Naive thymus-derived CD4-positive, alpha-beta T cell (primary cell): Measurements from ENCODE around the gene CWC27. TPM values are rescaled to one million over a fixed set of nuclear protein-coding genes. Genes with fewer than 3 reads are reported as not detected.
"Not testable (repeated sequence)": the region's sequence is repeated elsewhere in the genome, so short reads cannot be mapped to it uniquely, and the experiment has no call there.

Experiments
- ATAC-seq: fragments of 150-1000 bp; cut with Tn5 transposase; 2 replicates; pipeline ENCODE4 v1.10.0; 2021; ENCODE audit warnings: mild to moderate bottlenecking, moderate library complexity
- CTCF ChIA-PET: fragments of 350-600 bp; sonication (Branson Sonifier 250); formaldehyde crosslinking; loops from one replicate; lab custom pipeline; 2021; ENCODE audit warnings: antibody characterized with exemption; lab: Charles Lee
- POLR2A ChIA-PET: fragments of 350-600 bp; sonication (Branson Sonifier 250); formaldehyde crosslinking; loops from one replicate; lab custom pipeline; 2021; ENCODE audit warnings: antibody characterized with exemption, inconsistent platforms; lab: Charles Lee
- DNase-seq, 9 donors: peaks; one replicate each; pipeline versions ENCODE4 v3.0.0 to v3.0.0-alpha.2; 2020 to 2022; ENCODE audit warnings: mixed read lengths in 1 of 9
- H3K27ac ChIP-seq: one replicate; pipeline ENCODE4 v1.7.0; 2013; ENCODE audit warnings: mild to moderate bottlenecking, low read depth, low read length, moderate library complexity
- H3K27me3 ChIP-seq, 2 donors: one replicate each; pipeline ENCODE4 v1.7.0; 2013; ENCODE audit warnings: low read length in 2 of 2, mild to moderate bottlenecking in 2 of 2, moderate library complexity in 2 of 2; ENCODE audit not compliant: control insufficient read depth in 2 of 2, insufficient read depth in 2 of 2
- H3K36me3 ChIP-seq, 3 experiments: 1 replicate in 2 of 3; 2 replicates in 1 of 3; pipeline ENCODE4 v1.7.0; 2013; ENCODE audit warnings: low read length in 3 of 3, mild to moderate bottlenecking in 3 of 3, moderate library complexity in 1 of 3; ENCODE audit not compliant: insufficient read depth in 3 of 3, control insufficient read depth in 2 of 3
- H3K4me1 ChIP-seq, 2 donors: one replicate each; pipeline ENCODE4 v1.7.0; 2013; ENCODE audit warnings: low read length in 2 of 2, mild to moderate bottlenecking in 2 of 2, moderate library complexity in 1 of 2; ENCODE audit not compliant: control insufficient read depth in 2 of 2, insufficient read depth in 2 of 2
- H3K4me3 ChIP-seq: 2 replicates; pipeline ENCODE4 v1.7.0; 2013; ENCODE audit warnings: mild to moderate bottlenecking, low read length
- H3K9me3 ChIP-seq, 3 experiments: 1 replicate in 2 of 3; 2 replicates in 1 of 3; pipeline ENCODE4 v1.7.0; 2013; ENCODE audit warnings: low read length in 3 of 3; ENCODE audit not compliant: control insufficient read depth in 2 of 3
- H3K27ac Mint-ChIP-seq, 9 donors: one replicate each; pipeline ENCODE4 v1.8.0; 2020 to 2022; ENCODE audit warnings: mixed read lengths in 9 of 9, mild to moderate bottlenecking in 8 of 9, moderate library complexity in 5 of 9, inconsistent platforms in 2 of 9
- H3K27me3 Mint-ChIP-seq, 5 donors: one replicate each; pipeline ENCODE4 v1.8.0; 2021 to 2022; ENCODE audit warnings: mixed read lengths in 5 of 5, mild to moderate bottlenecking in 1 of 5
- H3K36me3 Mint-ChIP-seq, 5 donors: one replicate each; pipeline ENCODE4 v1.8.0; 2020 to 2022; ENCODE audit warnings: mixed read lengths in 5 of 5, mild to moderate bottlenecking in 3 of 5, inconsistent platforms in 1 of 5
- H3K4me1 Mint-ChIP-seq, 7 donors: one replicate each; pipeline ENCODE4 v1.8.0; 2020 to 2022; ENCODE audit warnings: mixed read lengths in 7 of 7, mild to moderate bottlenecking in 3 of 7, inconsistent platforms in 1 of 7
- H3K4me3 Mint-ChIP-seq, 10 donors: one replicate each; pipeline ENCODE4 v1.8.0; 2020 to 2022; ENCODE audit warnings: mild to moderate bottlenecking in 10 of 10, mixed read lengths in 10 of 10, moderate library complexity in 6 of 10, inconsistent platforms in 2 of 10
- H3K9me3 Mint-ChIP-seq, 11 donors: one replicate each; pipeline ENCODE4 v1.8.0; 2020 to 2022; ENCODE audit warnings: mixed read lengths in 11 of 11, mild to moderate bottlenecking in 4 of 11, inconsistent platforms in 1 of 11, moderate library complexity in 1 of 11
- intact Hi-C, 2 donors: fragments of 100-400 bp; cut with micrococcal nuclease; formaldehyde crosslinking; loops; one replicate each; pipeline ENCODE4 v1.15.1; 2023
- polyA plus RNA-seq, 2 donors: library from polyadenylated mRNA; unstranded; fragments of 300-500 nt; fragmentation: Illumina TruSeq; gene quantifications; one replicate each; pipeline ENCODE4 v1.2.3, GENCODE V29; 2021
- total RNA-seq, 6 experiments: library from RNA in 5 of 6; stranded (reverse) in 5 of 6; gene quantifications; 1 replicate in 5 of 6; 2 replicates in 1 of 6; pipeline ENCODE4 v1.2.3 and lab custom pipeline; 2021 to 2026

Gene CWC27
- total and polyA plus RNA-seq, 7 experiments from 2014 or later, result 17.8 to 41.8 (median 21.1) TPM

DNA sequence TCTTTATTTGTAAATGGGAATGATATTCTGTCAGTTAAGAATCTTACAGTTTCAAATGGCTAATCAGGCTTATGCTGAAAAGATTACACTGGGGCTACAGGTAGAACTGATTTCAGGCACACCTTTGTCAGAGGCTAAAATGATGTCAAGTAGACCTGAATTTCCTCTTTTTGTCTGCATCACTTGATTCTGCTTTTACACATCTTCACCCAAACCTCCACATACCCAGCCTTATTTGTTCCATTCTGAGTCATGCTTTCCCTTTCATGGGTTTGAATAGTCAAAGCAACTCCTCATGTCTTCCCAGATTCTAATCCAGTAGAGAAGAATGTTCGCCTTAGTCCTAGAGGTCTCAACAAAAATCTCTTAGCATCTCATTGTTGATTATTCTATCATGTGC is 156.4 kb downstream of the CWC27 start:
- Mint-ChIP-seq H3K27ac (no peak overlapping the region), H3K4me1 (peaks cover 6 to 24% (median 15%) of the 10 kb centered on the region in 7 donors), H3K27me3 (no peaks in the 10 kb centered on the region), H3K4me3 (no peak overlapping the region), H3K36me3 (peaks cover 21 to 69% (median 57%) of the 10 kb centered on the region in 5 donors), H3K9me3 (peaks cover 5 to 25% (median 18%) of the 10 kb centered on the region in 11 donors)
- Histone ChIP-seq H3K27me3 (no peaks in the 10 kb centered on the region), H3K27ac (no peak overlapping the region), H3K36me3 (no peaks in the 10 kb centered on the region), H3K4me1 (peaks cover 0 to 5% of the 10 kb centered on the region in 2 donors), H3K9me3 (peaks cover 0 to 5% (median 0%) of the 10 kb centered on the region in 3 experiments), H3K4me3 (no peak overlapping the region)
- ATAC-seq (no peak), DNase-seq (no peak)
- CTCF ChIA-PET, result no interaction called here
- intact Hi-C loops, result no loop called here
- POLR2A ChIA-PET, result no interaction called here

DNA sequence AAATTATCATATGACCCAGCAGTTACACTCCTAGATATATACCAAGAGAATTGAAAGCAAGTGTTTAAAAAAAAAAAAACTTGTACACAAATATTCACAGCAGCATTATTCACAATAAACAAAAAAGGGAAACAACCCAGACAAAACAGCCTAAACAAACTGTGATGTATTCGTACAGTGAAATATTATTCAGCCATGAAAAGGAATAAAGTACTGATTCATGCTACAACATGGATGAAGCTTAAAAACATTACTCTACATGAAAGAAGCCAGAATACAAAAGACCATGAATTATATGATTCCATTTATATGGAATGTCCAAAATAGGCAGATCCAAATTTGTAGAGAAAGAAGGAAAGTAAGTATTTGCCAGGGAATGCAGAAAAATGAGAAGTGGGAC is 161.1 kb downstream of the CWC27 start:
- H3K27me3 Mint-ChIP-seq, result no peaks in the 10 kb centered on the region

DNA sequence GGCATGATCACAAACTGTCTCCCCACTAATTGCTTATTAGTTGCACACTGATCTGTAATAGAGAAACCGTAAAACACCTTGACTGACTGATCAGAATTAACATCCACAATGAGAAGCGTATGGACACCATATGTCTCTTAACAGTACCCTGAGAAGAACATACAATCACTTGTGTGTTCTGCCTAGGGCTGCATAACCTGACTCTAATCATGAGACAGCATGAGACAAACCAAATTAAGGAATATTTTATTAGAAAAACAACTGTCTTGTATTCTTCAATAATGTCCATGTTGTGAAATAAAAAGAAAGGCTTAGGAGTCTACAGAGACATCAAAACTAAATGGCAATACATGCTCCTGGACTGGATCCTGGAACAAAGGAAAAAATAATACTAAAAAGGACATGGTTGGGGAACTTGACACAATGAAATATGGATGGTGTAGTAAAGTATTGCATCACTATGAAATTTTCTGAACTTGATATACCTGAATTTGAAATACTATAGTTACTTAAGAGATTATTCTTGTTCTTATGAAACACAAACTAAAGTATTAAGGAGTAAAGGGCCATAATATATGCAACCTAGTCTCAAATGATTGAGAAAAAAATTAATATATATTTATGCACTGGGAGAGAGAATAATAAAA is 162.1 kb downstream of the CWC27 start:
- DNase-seq, result no peak
- no peaks in the 10 kb centered on the region for H3K27me3 ChIP-seq
- Mint-ChIP-seq H3K4me3 (no peak overlapping the region), H3K9me3 (peaks cover 0 to 15% (median 3%) of the 10 kb centered on the region in 11 donors), H3K27ac (no peak overlapping the region), H3K36me3 (peaks cover 11 to 63% (median 52%) of the 10 kb centered on the region in 5 donors), H3K27me3 (no peaks in the 10 kb centered on the region), H3K4me1 (peaks cover 6 to 24% (median 15%) of the 10 kb centered on the region in 7 donors)
- H3K27ac ChIP-seq, result no peak overlapping the region
- no peaks in the 10 kb centered on the region for H3K36me3 ChIP-seq
- CTCF ChIA-PET, result no interaction called here
- no peaks in the 10 kb centered on the region for H3K9me3 ChIP-seq
- H3K4me1 ChIP-seq, result peaks cover 0 to 5% of the 10 kb centered on the region in 2 donors
- POLR2A ChIA-PET, result no interaction called here
- no peak overlapping the region for H3K4me3 ChIP-seq
- intact Hi-C loops, result no loop called here
- no peak for ATAC-seq

More for the DNA sequence above, 161.1 kb downstream of the CWC27 start:
- ChIA-PET CTCF (no interaction called here), POLR2A (interaction anchor here (0.6 kb wide), 1 partner anchor 29 kb away, joined by 3 read pairs; no protein-coding TSS in a partner anchor)
- H3K36me3 Mint-ChIP-seq, result peaks cover 8 to 60% (median 44%) of the 10 kb centered on the region in 5 donors
- intact Hi-C loops, result no loop called here
- no peak for ATAC-seq
- peaks cover 0 to 10% (median under 1%) of the 10 kb centered on the region in 11 donors for H3K9me3 Mint-ChIP-seq
- H3K4me1 ChIP-seq, result peaks cover 0 to 5% of the 10 kb centered on the region in 2 donors
- H3K27ac ChIP-seq, result no peak overlapping the region
- peaks cover 6 to 24% (median 15%) of the 10 kb centered on the region in 7 donors for H3K4me1 Mint-ChIP-seq
- no peak overlapping the region for H3K4me3 Mint-ChIP-seq
- H3K27ac Mint-ChIP-seq, result no peak overlapping the region
- DNase-seq, result no peak
- no peaks in the 10 kb centered on the region for H3K36me3 ChIP-seq
- H3K4me3 ChIP-seq, result no peak overlapping the region
- no peaks in the 10 kb centered on the region for H3K9me3 ChIP-seq
- H3K27me3 ChIP-seq, result no peaks in the 10 kb centered on the region

DNA sequence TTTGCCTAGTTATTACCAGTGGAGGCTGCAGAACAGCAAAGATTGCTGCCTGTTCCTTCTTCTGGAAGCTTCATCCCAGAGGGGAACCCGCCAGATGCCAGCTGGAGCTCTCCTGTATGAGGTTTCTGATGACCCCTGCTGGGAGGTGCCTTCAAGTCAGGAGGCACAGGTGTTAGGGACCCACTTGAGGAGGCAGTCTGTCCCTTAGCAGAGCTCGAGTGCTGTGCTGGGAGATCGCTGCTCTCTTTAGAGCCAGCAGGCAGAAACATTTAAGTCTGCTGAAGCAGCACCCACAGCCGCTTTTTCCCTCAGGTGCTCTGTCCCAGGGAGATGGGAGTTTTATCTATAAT is 170.7 kb downstream of the CWC27 start:
- H3K27ac Mint-ChIP-seq, H3K4me1 ChIP-seq, H3K4me3 ChIP-seq, intact Hi-C loops, H3K27me3 Mint-ChIP-seq, H3K27me3 ChIP-seq, POLR2A ChIA-PET, H3K4me1 Mint-ChIP-seq, H3K36me3 ChIP-seq, ATAC-seq, H3K4me3 Mint-ChIP-seq, DNase-seq, H3K9me3 ChIP-seq, H3K27ac ChIP-seq, CTCF ChIA-PET: not testable (repeated sequence)
- peaks cover 0 to 22% (median 13%) of the 10 kb centered on the region in 11 donors for H3K9me3 Mint-ChIP-seq
- peaks cover 15 to 55% (median 47%) of the 10 kb centered on the region in 5 donors for H3K36me3 Mint-ChIP-seq

DNA sequence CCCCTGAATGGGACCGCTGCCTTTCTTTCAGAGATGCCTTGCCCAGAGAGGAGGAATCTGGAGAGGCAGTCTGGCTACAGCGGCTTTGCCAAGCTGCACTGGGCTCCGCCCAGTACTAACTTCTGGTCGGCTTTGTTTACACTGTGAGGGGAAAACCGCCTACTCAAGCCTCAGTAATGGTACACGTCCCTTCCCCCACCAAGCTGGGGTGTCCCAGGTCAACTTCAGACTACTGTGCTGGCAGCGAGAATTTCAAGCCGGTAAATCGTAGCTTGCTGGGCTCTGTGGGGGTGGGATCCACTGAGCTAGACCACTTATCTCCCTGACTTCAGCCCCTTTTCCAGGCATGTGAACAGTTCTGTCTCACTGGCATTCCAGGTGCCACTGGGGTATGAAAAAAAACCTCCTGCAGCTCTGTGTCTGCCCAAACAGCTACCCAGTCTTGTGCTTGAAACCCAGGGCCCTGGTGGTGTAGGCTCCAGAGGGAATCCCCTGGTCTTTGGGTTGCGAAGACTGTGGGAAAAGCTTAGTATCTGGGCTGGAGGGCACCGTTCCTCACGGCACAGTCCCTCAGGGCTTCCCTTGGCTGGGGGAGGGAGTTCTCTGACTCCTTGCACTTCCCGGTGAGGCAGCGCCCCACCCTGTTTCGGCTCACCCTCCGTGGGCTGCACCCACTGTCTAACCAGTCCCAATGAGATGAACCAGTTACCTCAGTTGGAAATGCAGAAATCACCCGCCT is 171.2 kb downstream of the CWC27 start:
- H3K4me1 ChIP-seq, result no peaks in the 10 kb centered on the region
- H3K27ac Mint-ChIP-seq, result no peak overlapping the region

DNA sequence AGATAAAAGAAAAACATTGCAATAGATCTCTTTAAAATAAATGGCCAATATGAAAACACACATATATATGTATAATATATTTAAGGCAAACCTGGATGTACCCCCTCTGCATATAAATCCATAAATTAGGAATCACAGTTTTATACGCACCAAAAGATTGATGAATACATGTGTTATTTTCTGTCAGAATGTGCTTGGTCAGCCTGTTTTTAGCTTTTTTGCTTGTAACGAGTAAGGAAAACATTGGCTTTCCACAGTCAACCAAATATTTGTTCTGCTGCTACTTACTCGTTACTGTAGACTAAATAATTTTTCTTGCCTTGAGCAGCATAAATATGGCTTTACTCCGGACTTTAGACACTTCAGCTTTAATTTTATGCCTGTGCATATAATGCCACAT is 173.7 kb downstream of the CWC27 start:
- Histone ChIP-seq H3K4me1 (no peaks in the 10 kb centered on the region), H3K36me3 (no peaks in the 10 kb centered on the region), H3K4me3 (no peak overlapping the region), H3K27me3 (no peaks in the 10 kb centered on the region), H3K9me3 (no peaks in the 10 kb centered on the region), H3K27ac (no peak overlapping the region)
- no peak overlapping the region for H3K4me3 Mint-ChIP-seq
- H3K4me1 Mint-ChIP-seq, result peaks cover 0 to 10% (median 0%) of the 10 kb centered on the region in 7 donors
- POLR2A ChIA-PET, result no interaction called here
- peaks cover 3 to 43% (median 39%) of the 10 kb centered on the region in 5 donors for H3K36me3 Mint-ChIP-seq
- no peak for DNase-seq
- CTCF ChIA-PET, result no interaction called here
- H3K27me3 Mint-ChIP-seq, result no peaks in the 10 kb centered on the region
- intact Hi-C loops, result no loop called here
- peaks cover 0 to 8% (median under 1%) of the 10 kb centered on the region in 11 donors for H3K9me3 Mint-ChIP-seq
- no peak for ATAC-seq
- H3K27ac Mint-ChIP-seq, result no peak overlapping the region

More for the DNA sequence above, 171.2 kb downstream of the CWC27 start:
- CTCF ChIA-PET, result no interaction called here
- H3K9me3 Mint-ChIP-seq, result peaks cover 0 to 20% (median 11%) of the 10 kb centered on the region in 11 donors
- POLR2A ChIA-PET, result no interaction called here
- Histone ChIP-seq H3K27me3 (no peaks in the 10 kb centered on the region), H3K36me3 (no peaks in the 10 kb centered on the region), H3K27ac (no peak overlapping the region), H3K4me3 (no peak overlapping the region), H3K9me3 (no peaks in the 10 kb centered on the region)
- DNase-seq (no peak), ATAC-seq (no peak)
- H3K4me1 Mint-ChIP-seq, result peaks cover 0 to 6% (median 0%) of the 10 kb centered on the region in 7 donors
- peaks cover 10 to 55% (median 47%) of the 10 kb centered on the region in 5 donors for H3K36me3 Mint-ChIP-seq
- H3K27me3 Mint-ChIP-seq, result no peaks in the 10 kb centered on the region
- intact Hi-C loops, result no loop called here
- no peak overlapping the region for H3K4me3 Mint-ChIP-seq
